Keratinocyte (primary cell): ENCODE measurements around the gene AK1. TPM values are rescaled to one million over a fixed set of nuclear protein-coding genes. Genes with fewer than 3 reads are reported as not detected.

Experiments used
- DNase-seq: peaks from one replicate; pipeline ENCODE4 v3.0.0-alpha.2; 2011; ENCODE audit warnings: low read depth, missing footprints, low spot score
- FAIRE-seq: peaks from 2 replicates; lab custom pipeline; 2011; peaks lifted over from hg19 to GRCh38; lab: Jason Lieb, UNC
- H2AFZ ChIP-seq: 2 replicates; pipeline ENCODE4 v1.6.0; 2012; ENCODE audit warnings: low read length, control low read depth, inconsistent platforms; ENCODE audit not compliant: control insufficient read depth
- H3K27ac ChIP-seq: 2 replicates; pipeline ENCODE4 v1.5.1; 2011; ENCODE audit warnings: low read length; ENCODE audit not compliant: control insufficient read depth, insufficient read depth
- H3K27me3 ChIP-seq: 3 replicates; pipeline ENCODE4 v1.6.0; 2011; ENCODE audit warnings: low read length; ENCODE audit not compliant: control insufficient read depth, insufficient read depth; ENCODE audit errors: extremely low read depth
- H3K36me3 ChIP-seq, 2 experiments: 2 replicates in 1 of 2; 3 replicates in 1 of 2; pipeline ENCODE4 v1.5.1; 2011; ENCODE audit warnings: low read length in 2 of 2, mild to moderate bottlenecking in 1 of 2; ENCODE audit not compliant: control insufficient read depth in 2 of 2, insufficient read depth in 2 of 2; ENCODE audit errors: extremely low read depth in 1 of 2
- H3K4me1 ChIP-seq: 3 replicates; pipeline ENCODE4 v1.5.1; 2011; ENCODE audit warnings: low read length; ENCODE audit not compliant: control insufficient read depth, insufficient read depth; ENCODE audit errors: extremely low read depth
- H3K4me2 ChIP-seq: 3 replicates; pipeline ENCODE4 v1.6.0; 2011; ENCODE audit warnings: low read depth, low read length; ENCODE audit not compliant: control insufficient read depth, insufficient read depth; ENCODE audit errors: extremely low read depth
- H3K4me3 ChIP-seq, 3 experiments: fragments of 200-600 bp in 1 of 3; sonication (generic) in 1 of 3; 2 replicates in 2 of 3; 3 replicates in 1 of 3; pipeline ENCODE4 v1.5.1; 2011 to 2016; ENCODE audit warnings: low read length in 3 of 3, mild to moderate bottlenecking in 3 of 3, control low read depth in 2 of 3, inconsistent platforms in 1 of 3, low read depth in 1 of 3, mixed read lengths in 1 of 3, mixed run types in 1 of 3, moderate library complexity in 1 of 3; ENCODE audit not compliant: control insufficient read depth in 2 of 3, insufficient read depth in 2 of 3; ENCODE audit errors: extremely low read depth in 1 of 3
- H3K79me2 ChIP-seq: 2 replicates; pipeline ENCODE4 v1.6.0; 2012; ENCODE audit warnings: low read length; ENCODE audit not compliant: control insufficient read depth, insufficient read depth
- H3K9ac ChIP-seq: 3 replicates; pipeline ENCODE4 v1.6.0; 2011; ENCODE audit warnings: low read length; ENCODE audit not compliant: control insufficient read depth, insufficient read depth; ENCODE audit errors: extremely low read depth
- H3K9me1 ChIP-seq: 3 replicates; pipeline ENCODE4 v1.6.0; 2011; ENCODE audit warnings: low read length; ENCODE audit not compliant: control insufficient read depth, insufficient read depth; ENCODE audit errors: extremely low read depth
- H3K9me3 ChIP-seq: 2 replicates; pipeline ENCODE4 v1.5.1; 2012; ENCODE audit warnings: low read depth, low read length; ENCODE audit not compliant: control insufficient read depth
- H4K20me1 ChIP-seq: 3 replicates; pipeline ENCODE4 v1.6.0; 2011; ENCODE audit warnings: low read length; ENCODE audit not compliant: control insufficient read depth, insufficient read depth; ENCODE audit errors: extremely low read depth
- CTCF ChIP-seq, 3 experiments: IDR thresholded peaks in 1 of 3; conservative IDR thresholded peaks in 1 of 3; optimal IDR thresholded peaks in 1 of 3; 2 replicates in 2 of 3; 3 replicates in 1 of 3; pipeline versions ENCODE3 to v1.5.1; 2011; ENCODE audit warnings: low read length in 3 of 3, mild to moderate bottlenecking in 3 of 3, moderate library complexity in 2 of 3, control low read depth in 1 of 3, inconsistent platforms in 1 of 3; ENCODE audit not compliant: insufficient read depth in 2 of 3; ENCODE audit errors: extremely low read depth in 1 of 3
- EZH2 ChIP-seq: IDR thresholded peaks from one replicate; pipeline ENCODE4 v1.6.1; 2012; ENCODE audit warnings: inconsistent platforms, mild to moderate bottlenecking, low read length, moderate library complexity
- dilution Hi-C: fragments of 300-500 bp; cut with MboI; formaldehyde crosslinking; loops from one replicate; pipeline ENCODE4 v1.7.0; 2020; ENCODE audit warnings: low sequenced_read_pairs; ENCODE audit not compliant: extremely low pct_ligation_motif_present
- polyA plus RNA-seq, 5 experiments: library from polyadenylated mRNA; depleted of rRNA in 3 of 5; stranded (reverse) in 3 of 5; stranded (forward) in 1 of 5; unstranded in 1 of 5; fragments of >200 nt; gene quantifications; 1 replicate in 1 of 5; 2 replicates in 3 of 5; 3 replicates in 1 of 5; pipeline versions ENCODE4 v1.2.1 to v1.2.3, GENCODE V29; 2011 to 2012; ENCODE audit warnings: missing spikeins in 2 of 5, low read depth in 1 of 5, low replicate concordance in 1 of 5

Gene AK1
- polyA plus RNA-seq, 1 donor (not counting 4 experiments of a cell fraction or from before 2014, with no cell fraction given), result 40.2 TPM

- dilution Hi-C loops, result no loop called here
- peak overlapping the region; percentile 57 for H3K4me2 ChIP-seq
- no peak overlapping the region for H3K27ac ChIP-seq
- no peaks in the 10 kb centered on the region for H4K20me1 ChIP-seq
- H3K4me1 ChIP-seq, result peaks cover 27% of the 10 kb centered on the region
- H2AFZ ChIP-seq, result peak overlapping the region; percentile 35
- DNase-seq (no peak), FAIRE-seq (no peak)
- peak overlapping the region; percentile 35 for H3K9ac ChIP-seq
- H3K9me3 ChIP-seq, result no peaks in the 10 kb centered on the region
- H3K4me3 ChIP-seq, result peak overlapping the region; percentile 36 to 55 (median 50)
- H3K9me1 ChIP-seq, result no peaks in the 10 kb centered on the region
- H3K36me3 ChIP-seq, result peaks cover 0 to 4% of the 10 kb centered on the region in 2 experiments
- H3K27me3 ChIP-seq, result no peaks in the 10 kb centered on the region
- H3K79me2 ChIP-seq, result no peaks in the 10 kb centered on the region
- TF ChIP-seq CTCF (optimal IDR thresholded peaks at IDR 0.05 in 1 of 3, IDR thresholded peaks at IDR 0.05 in 1 of 3, conservative IDR thresholded peaks at IDR 0.05 in 1 of 3; ENCODE audit: extremely low read depth in 1 of 3, insufficient read depth in 2 of 3, low read length in 3 of 3) (no peak), EZH2 (no peak)
Observed at GRCh38 chr9:127915801-127916719, 38.6 kb upstream of the AK1 start.

- TF ChIP-seq CTCF (optimal IDR thresholded peaks at IDR 0.05 in 1 of 3, IDR thresholded peaks at IDR 0.05 in 1 of 3, conservative IDR thresholded peaks at IDR 0.05 in 1 of 3; ENCODE audit: extremely low read depth in 1 of 3, insufficient read depth in 2 of 3, low read length in 3 of 3) (no peak), EZH2 (no peak)
- H3K27me3 ChIP-seq, result no peaks in the 10 kb centered on the region
- no peaks in the 10 kb centered on the region for H4K20me1 ChIP-seq
- H3K9ac ChIP-seq, result no peak overlapping the region
- H3K36me3 ChIP-seq, result peaks cover 0 to 4% of the 10 kb centered on the region in 2 experiments
- no peak overlapping the region for H3K27ac ChIP-seq
- dilution Hi-C loops, result no loop called here
- FAIRE-seq, result no peak
- no peaks in the 10 kb centered on the region for H3K79me2 ChIP-seq
- no peak overlapping the region for H2AFZ ChIP-seq
- no peaks in the 10 kb centered on the region for H3K9me1 ChIP-seq
- no peaks in the 10 kb centered on the region for H3K9me3 ChIP-seq
- peaks cover 27% of the 10 kb centered on the region for H3K4me1 ChIP-seq
- no peak for DNase-seq
- no peak overlapping the region for H3K4me2 ChIP-seq
- H3K4me3 ChIP-seq, result no peak overlapping the region
Observed at GRCh38 chr9:127915325-127915752, 37.9 kb upstream of the AK1 start.
